ENCODE results near the gene MAN1A1.

GRCh38 chr6:119129968-119130484, 219.5 kb downstream of the MAN1A1 start:
- TF ChIP-seq CTCF (IDR thresholded peaks at IDR 0.05; ENCODE audit: insufficient read depth, low read length, poor library complexity, severe bottlenecking), result no peak
- no peak for TF ChIP-seq EZH2phosphoT487 (conservative IDR thresholded peaks at IDR 0.05; ENCODE audit: low read length)

Data from SU-DHL-6 (cell line).